ENCODE data around the gene EFEMP1. TPM values are rescaled to one million over a fixed set of nuclear protein-coding genes. Genes with fewer than 3 reads are reported as not detected.

EFEMP1 gene
- total RNA-seq, 3 donors from 2014 or later (not counting 1 experiment from before 2014, with no cell fraction given) = not detected

DNA sequence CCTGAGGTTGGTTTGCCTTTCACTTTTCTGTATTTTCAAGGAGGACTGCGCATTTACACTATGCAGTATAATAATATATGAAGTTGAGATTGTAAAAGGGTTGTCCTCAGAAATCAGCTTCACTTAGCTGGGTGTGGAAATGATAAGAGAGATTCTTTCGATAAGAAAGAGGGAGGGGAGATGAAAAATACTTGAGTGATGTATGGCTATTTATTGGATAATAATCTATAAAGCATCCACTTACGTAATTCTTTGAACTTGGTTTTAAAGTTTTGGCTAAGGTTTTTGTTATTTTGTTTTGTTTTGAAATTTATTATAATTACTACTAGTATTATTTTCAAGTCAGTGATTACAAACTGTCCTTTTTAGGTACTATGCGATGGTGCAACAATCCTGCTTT lies 40.6 kb downstream of the EFEMP1 start:
- H3K4me1 ChIP-seq (ENCODE audit: control insufficient read depth, insufficient read depth, low read length) = no peaks in the 10 kb centered on the region
- Mint-ChIP-seq H3K27me3 (ENCODE audit: low read depth in 2 of 2) (no peaks in the 10 kb centered on the region), H3K27ac (no peak overlapping the region), H3K4me3 (no peak overlapping the region), H3K9me3 (peaks cover 0 to 2% of the 10 kb centered on the region in 2 donors), H3K4me1 (no peaks in the 10 kb centered on the region), H3K36me3 (no peaks in the 10 kb centered on the region)
- no peak for ATAC-seq
- WGBS (ENCODE audit: insufficient coverage) = 96% methylated on average over 3 of the region's 4 CpGs
- H3K4me3 ChIP-seq (ENCODE audit: low read length) = no peak overlapping the region
- DNase-seq = no peak
- TF ChIP-seq, protein P1, sequence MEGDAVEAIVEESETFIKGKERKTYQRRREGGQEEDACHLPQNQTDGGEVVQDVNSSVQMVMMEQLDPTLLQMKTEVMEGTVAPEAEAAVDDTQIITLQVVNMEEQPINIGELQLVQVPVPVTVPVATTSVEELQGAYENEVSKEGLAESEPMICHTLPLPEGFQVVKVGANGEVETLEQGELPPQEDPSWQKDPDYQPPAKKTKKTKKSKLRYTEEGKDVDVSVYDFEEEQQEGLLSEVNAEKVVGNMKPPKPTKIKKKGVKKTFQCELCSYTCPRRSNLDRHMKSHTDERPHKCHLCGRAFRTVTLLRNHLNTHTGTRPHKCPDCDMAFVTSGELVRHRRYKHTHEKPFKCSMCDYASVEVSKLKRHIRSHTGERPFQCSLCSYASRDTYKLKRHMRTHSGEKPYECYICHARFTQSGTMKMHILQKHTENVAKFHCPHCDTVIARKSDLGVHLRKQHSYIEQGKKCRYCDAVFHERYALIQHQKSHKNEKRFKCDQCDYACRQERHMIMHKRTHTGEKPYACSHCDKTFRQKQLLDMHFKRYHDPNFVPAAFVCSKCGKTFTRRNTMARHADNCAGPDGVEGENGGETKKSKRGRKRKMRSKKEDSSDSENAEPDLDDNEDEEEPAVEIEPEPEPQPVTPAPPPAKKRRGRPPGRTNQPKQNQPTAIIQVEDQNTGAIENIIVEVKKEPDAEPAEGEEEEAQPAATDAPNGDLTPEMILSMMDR (IDR thresholded peaks at IDR 0.05) = no peak
- no peaks in the 10 kb centered on the region for H3K36me3 ChIP-seq (ENCODE audit: control insufficient read depth, insufficient read depth, low read length)
- intact Hi-C loops (cut with micrococcal nuclease) = no loop called here
- no peaks in the 10 kb centered on the region for H3K27me3 ChIP-seq (ENCODE audit: control insufficient read depth, insufficient read depth, low read length)
- no peaks in the 10 kb centered on the region for H3K9me3 ChIP-seq (ENCODE audit: control insufficient read depth, insufficient read depth, low read length)
- no peak overlapping the region for H3K27ac ChIP-seq (ENCODE audit: low read length)

DNA sequence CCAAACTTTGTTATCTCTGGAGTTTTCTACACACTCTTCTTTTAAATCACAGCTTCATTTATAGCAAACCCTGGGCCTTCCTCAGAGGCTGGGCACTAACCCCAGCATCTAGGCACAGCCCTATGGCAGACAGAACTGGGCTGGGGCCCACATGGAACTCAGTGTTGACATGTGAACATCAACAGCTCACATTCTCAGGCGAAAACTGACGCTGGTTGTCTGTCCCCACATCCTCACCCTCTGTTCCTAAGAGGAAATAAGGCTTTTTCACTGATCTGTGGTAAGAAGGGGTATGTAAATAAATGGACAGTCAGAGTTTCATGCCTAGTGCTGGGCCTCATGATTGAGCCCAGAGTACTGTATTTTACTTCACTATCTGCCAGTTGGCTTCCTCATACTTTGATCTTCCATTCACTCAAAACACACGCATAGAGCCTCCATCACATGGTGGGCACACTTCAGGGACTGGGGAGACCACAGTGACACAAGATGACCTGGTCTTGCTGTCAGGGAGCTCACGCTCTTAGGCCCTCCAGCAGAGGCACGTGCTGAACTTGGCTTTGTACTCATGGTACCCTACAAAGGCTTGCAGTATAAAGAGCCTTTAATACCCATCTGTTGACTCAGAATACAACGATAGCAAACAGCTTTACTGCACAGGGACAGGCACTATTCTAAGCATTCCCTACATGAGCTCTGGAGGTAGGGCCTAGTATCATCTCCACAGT lies 43.0 kb downstream of the EFEMP1 start:
- H3K4me3 Mint-ChIP-seq = no peak overlapping the region
- intact Hi-C loops (cut with micrococcal nuclease) = no loop called here
- Histone ChIP-seq H3K36me3 (ENCODE audit: control insufficient read depth, insufficient read depth, low read length) (no peaks in the 10 kb centered on the region), H3K9me3 (ENCODE audit: control insufficient read depth, insufficient read depth, low read length) (no peaks in the 10 kb centered on the region), H3K27ac (ENCODE audit: low read length) (no peak overlapping the region), H3K4me1 (ENCODE audit: control insufficient read depth, insufficient read depth, low read length) (no peaks in the 10 kb centered on the region), H3K27me3 (ENCODE audit: control insufficient read depth, insufficient read depth, low read length) (no peaks in the 10 kb centered on the region), H3K4me3 (ENCODE audit: low read length) (no peak overlapping the region)
- DNase-seq = no peak
- WGBS (ENCODE audit: insufficient coverage) = 86% methylated on average over 4 of the region's 6 CpGs
- H3K36me3 Mint-ChIP-seq = no peaks in the 10 kb centered on the region
- H3K27me3 Mint-ChIP-seq (ENCODE audit: low read depth in 2 of 2) = no peaks in the 10 kb centered on the region
- no peak for ATAC-seq
- TF ChIP-seq, protein P1 (IDR thresholded peaks at IDR 0.05) = no peak
- no peak overlapping the region for H3K27ac Mint-ChIP-seq
- peaks cover 0 to 2% of the 10 kb centered on the region in 2 donors for H3K9me3 Mint-ChIP-seq
- H3K4me1 Mint-ChIP-seq = no peaks in the 10 kb centered on the region

DNA sequence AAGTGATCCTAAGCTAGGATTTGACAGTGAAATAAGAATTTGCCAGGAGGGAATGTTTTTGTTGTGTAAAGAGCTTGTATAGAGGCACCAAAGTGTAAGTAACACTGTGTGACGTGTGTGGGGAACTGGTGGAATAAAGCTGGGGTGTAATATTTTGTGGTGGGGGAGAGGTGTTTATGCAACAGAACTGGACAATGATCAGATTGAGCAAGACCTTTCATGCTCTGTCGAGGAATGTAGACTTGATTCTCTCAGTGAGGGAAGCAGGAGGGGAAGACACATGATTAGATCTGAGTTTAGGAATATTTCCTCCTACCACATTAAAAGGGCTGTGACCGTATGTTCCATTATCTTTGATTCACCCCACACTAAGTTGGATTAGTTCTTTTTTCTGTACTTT lies 43.6 kb downstream of the EFEMP1 start:
- Mint-ChIP-seq H3K4me3 (no peak overlapping the region), H3K27me3 (ENCODE audit: low read depth in 2 of 2) (no peaks in the 10 kb centered on the region), H3K9me3 (peaks cover 0 to 2% of the 10 kb centered on the region in 2 donors), H3K4me1 (no peaks in the 10 kb centered on the region), H3K36me3 (no peaks in the 10 kb centered on the region), H3K27ac (no peak overlapping the region)
- no peak for DNase-seq
- Histone ChIP-seq H3K27me3 (ENCODE audit: control insufficient read depth, insufficient read depth, low read length) (no peaks in the 10 kb centered on the region), H3K9me3 (ENCODE audit: control insufficient read depth, insufficient read depth, low read length) (no peaks in the 10 kb centered on the region), H3K4me1 (ENCODE audit: control insufficient read depth, insufficient read depth, low read length) (no peaks in the 10 kb centered on the region), H3K36me3 (ENCODE audit: control insufficient read depth, insufficient read depth, low read length) (no peaks in the 10 kb centered on the region), H3K4me3 (ENCODE audit: low read length) (no peak overlapping the region), H3K27ac (ENCODE audit: low read length) (no peak overlapping the region)
- TF ChIP-seq, protein P1 (IDR thresholded peaks at IDR 0.05) = no peak
- intact Hi-C loops (cut with micrococcal nuclease) = no loop called here
- WGBS (ENCODE audit: insufficient coverage) = 76% methylated on average over 3 of the region's 3 CpGs
- no peak for ATAC-seq

DNA sequence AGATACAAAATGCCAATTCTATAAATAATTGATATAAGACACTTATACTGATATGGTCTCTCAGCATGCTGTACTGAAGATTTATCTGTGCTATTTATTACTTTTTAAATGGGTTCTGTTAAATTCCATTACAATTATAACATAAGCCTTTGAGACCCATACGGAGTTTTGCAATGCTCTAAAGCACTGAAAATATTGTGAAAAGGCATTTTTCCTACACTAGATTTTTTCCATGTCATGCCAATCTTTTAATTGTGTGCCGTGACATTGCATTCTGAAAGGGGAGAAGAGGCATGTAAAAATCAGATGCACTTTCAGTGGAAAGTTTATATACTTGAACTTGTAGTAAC lies 46.5 kb downstream of the EFEMP1 start:
- WGBS (ENCODE audit: insufficient coverage) = 83% methylated on average over 1 of the region's 2 CpGs
- no peaks in the 10 kb centered on the region for H3K4me1 Mint-ChIP-seq
- intact Hi-C loops (cut with micrococcal nuclease) = no loop called here

More for the DNA sequence above, 46.5 kb downstream of the EFEMP1 start:
- TF ChIP-seq, protein P1 (IDR thresholded peaks at IDR 0.05) = no peak
- ATAC-seq (no peak), DNase-seq (no peak)
- Histone ChIP-seq H3K9me3 (ENCODE audit: control insufficient read depth, insufficient read depth, low read length) (no peaks in the 10 kb centered on the region), H3K36me3 (ENCODE audit: control insufficient read depth, insufficient read depth, low read length) (no peaks in the 10 kb centered on the region), H3K4me1 (ENCODE audit: control insufficient read depth, insufficient read depth, low read length) (no peaks in the 10 kb centered on the region), H3K4me3 (ENCODE audit: low read length) (no peak overlapping the region), H3K27ac (ENCODE audit: low read length) (no peak overlapping the region), H3K27me3 (ENCODE audit: control insufficient read depth, insufficient read depth, low read length) (no peaks in the 10 kb centered on the region)
- H3K36me3 Mint-ChIP-seq = no peaks in the 10 kb centered on the region
- no peak overlapping the region for H3K27ac Mint-ChIP-seq
- no peaks in the 10 kb centered on the region for H3K27me3 Mint-ChIP-seq (ENCODE audit: low read depth in 2 of 2)
- H3K9me3 Mint-ChIP-seq = no peaks in the 10 kb centered on the region
- H3K4me3 Mint-ChIP-seq = no peak overlapping the region
